ENCODE data around the gene FBXW9. TPM values are rescaled to one million over a fixed set of nuclear protein-coding genes. Genes with fewer than 3 reads are reported as not detected.

The FBXW9 gene
- total RNA-seq, 4 donors from 2014 or later, result 5.9 to 13.7 (median 11.3) TPM

DNA sequence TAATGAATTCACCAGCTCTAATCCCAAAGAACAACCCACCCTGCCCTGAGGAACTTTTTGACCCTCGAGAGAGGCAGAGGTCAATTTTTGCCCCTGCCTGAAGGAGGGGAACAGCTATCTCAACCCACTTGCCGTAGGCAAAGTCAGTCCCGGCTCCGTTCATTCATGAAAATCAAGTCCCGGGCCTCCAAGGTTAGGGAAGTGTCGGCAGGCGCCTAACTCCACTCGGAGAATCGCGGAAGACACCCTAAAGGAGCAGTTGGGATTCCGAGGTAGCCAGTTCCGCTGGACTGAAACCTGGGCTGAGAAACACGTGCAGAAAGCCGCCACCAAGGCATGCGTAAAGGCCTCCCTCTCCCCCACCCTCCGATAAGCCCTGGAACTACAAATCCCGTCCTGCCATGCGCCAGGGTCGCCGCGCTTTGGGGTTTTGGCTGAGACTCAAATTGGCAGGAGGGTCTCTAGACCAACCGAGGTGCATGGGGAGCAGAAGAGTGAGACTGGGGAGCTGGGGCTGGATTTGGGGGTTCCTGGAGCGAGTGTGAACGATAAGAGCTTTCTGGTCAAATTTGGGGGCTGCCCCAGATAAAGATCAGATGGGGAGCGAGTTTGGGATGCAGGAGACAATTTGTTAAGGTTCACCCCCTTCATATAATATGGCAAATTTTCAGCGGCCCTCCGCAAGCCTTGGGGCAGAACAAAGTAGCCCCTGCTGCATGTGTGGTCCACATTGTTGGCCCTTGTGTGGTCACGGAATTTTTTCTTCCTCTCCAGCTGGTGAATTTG is 27.4 kb upstream of the FBXW9 start, which contains the start of gene TNPO2:
TNPO2 (minus strand) TSS at position 292 of the 786 bp plus-strand sequence. CDS start 2,955 bp downstream, outside the sequence.
- TF ChIP-seq POLR2A (IDR thresholded peaks at IDR 0.05), result no peak
- TF ChIP-seq, protein P1, sequence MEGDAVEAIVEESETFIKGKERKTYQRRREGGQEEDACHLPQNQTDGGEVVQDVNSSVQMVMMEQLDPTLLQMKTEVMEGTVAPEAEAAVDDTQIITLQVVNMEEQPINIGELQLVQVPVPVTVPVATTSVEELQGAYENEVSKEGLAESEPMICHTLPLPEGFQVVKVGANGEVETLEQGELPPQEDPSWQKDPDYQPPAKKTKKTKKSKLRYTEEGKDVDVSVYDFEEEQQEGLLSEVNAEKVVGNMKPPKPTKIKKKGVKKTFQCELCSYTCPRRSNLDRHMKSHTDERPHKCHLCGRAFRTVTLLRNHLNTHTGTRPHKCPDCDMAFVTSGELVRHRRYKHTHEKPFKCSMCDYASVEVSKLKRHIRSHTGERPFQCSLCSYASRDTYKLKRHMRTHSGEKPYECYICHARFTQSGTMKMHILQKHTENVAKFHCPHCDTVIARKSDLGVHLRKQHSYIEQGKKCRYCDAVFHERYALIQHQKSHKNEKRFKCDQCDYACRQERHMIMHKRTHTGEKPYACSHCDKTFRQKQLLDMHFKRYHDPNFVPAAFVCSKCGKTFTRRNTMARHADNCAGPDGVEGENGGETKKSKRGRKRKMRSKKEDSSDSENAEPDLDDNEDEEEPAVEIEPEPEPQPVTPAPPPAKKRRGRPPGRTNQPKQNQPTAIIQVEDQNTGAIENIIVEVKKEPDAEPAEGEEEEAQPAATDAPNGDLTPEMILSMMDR (IDR thresholded peaks at IDR 0.05), result no peak
- 4 to 6% methylated on average over 26 of the region's 28 CpGs for WGBS, 2 donors
- peak within 1 kb of the TSS in 2 of 3 donors; percentile 0 to 90 for H3K4me3 ChIP-seq (replicated peaks in 1 of 3)
- no peaks in the 10 kb centered on the region for H3K27me3 ChIP-seq
- H3K4me1 ChIP-seq, result peaks cover 22 to 25% of the 10 kb centered on the region in 2 donors
- intact Hi-C loops (cut with DNase I), result no loop called here
- peak within 1 kb of the TSS; percentile 49 to 96 (median 92) for H3K27ac ChIP-seq
- H3K9me3 ChIP-seq, result no peaks in the 10 kb centered on the region
- H3K36me3 ChIP-seq, result peaks cover 6% of the 10 kb centered on the region in 2 donors
- peak; percentile 41 to 43 for DNase-seq

DNA sequence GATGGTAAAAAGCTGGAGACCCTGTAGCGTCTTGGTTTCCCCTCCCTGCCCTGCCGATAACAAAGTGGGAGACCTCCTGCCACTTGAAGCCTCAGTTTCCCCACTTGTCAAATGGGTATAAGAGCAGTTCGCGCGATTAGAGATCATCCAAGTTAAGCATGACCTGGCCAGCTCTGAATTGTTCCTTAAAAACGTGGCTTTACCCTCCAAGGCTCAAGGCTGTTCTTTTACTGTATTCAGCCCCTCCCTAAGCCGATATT is 26.9 kb upstream of the FBXW9 start:
- 4 to 5% methylated on average over 7 of the region's 7 CpGs for WGBS, 2 donors
- intact Hi-C loops (cut with DNase I), result no loop called here
- Histone ChIP-seq H3K9me3 (no peaks in the 10 kb centered on the region), H3K27ac (peak overlapping the region in 2 of 3 donors; percentile 92 to 96), H3K36me3 (peaks cover 7 to 9% of the 10 kb centered on the region in 2 donors), H3K4me3 (replicated peaks in 1 of 3) (peak overlapping the region in 1 of 3 donors; percentile 90), H3K4me1 (peaks cover 22 to 25% of the 10 kb centered on the region in 2 donors), H3K27me3 (no peaks in the 10 kb centered on the region)
- no peak for DNase-seq
- no peak for TF ChIP-seq POLR2A (IDR thresholded peaks at IDR 0.05)
- TF ChIP-seq, protein P1 (IDR thresholded peaks at IDR 0.05), result no peak

DNA sequence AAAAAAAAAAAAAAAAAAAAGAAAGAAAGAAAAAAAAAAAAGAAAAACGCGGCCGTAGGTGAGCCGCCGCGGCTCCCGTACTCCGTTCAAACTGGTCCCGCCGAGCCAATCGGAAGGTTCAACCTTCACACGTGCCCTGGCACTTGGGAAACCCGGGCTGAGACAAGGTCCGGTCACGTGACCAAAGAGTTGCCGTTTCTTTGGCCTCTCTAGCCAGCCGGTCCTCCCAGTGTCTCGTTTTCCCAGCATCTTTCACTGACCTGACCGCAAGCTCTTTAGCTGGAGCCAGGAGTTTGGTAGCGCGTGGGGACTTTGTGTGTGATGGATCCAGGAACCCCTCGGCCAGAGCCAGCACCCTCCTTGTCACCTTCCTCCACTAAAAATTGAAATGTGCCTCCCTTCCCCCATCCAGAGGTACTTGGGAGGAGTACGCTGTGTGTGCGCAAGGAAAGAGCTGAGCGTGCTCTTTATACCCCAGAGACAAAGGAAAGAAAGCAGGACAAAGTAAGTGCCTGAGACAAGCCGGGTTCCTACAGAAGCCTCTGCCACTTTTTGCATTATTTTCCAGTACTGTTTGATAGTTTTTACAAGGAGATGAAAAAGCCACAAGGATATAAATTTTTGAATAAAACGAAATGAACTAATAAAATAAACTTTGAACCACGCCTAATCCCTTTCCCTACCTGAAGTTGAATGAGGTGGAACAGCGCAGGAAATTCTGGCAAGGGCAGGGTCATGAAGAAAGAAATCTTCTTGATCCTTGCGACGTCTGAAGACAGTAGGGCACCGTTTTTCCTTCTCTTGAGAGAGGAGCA is 26.3 kb upstream of the FBXW9 start:
- 1% methylated on average over 32 of the region's 32 CpGs for WGBS, 2 donors
- intact Hi-C loops (cut with DNase I), result no loop called here
- H3K27me3 ChIP-seq, result no peaks in the 10 kb centered on the region
- no peaks in the 10 kb centered on the region for H3K9me3 ChIP-seq
- H3K4me3 ChIP-seq (replicated peaks in 1 of 3), result peak overlapping the region in 1 of 3 donors; percentile 90
- DNase-seq, result peak; percentile 98 to 99
- H3K36me3 ChIP-seq, result peaks cover 7 to 9% of the 10 kb centered on the region in 2 donors
- peak overlapping the region; percentile 92 to 96 (median 93) for H3K27ac ChIP-seq
- TF ChIP-seq POLR2A (IDR thresholded peaks at IDR 0.05), result peak in 1 of 2 donors; percentile 34
- TF ChIP-seq, protein P1 (IDR thresholded peaks at IDR 0.05), result no peak
- H3K4me1 ChIP-seq, result peaks cover 22 to 25% of the 10 kb centered on the region in 2 donors

DNA sequence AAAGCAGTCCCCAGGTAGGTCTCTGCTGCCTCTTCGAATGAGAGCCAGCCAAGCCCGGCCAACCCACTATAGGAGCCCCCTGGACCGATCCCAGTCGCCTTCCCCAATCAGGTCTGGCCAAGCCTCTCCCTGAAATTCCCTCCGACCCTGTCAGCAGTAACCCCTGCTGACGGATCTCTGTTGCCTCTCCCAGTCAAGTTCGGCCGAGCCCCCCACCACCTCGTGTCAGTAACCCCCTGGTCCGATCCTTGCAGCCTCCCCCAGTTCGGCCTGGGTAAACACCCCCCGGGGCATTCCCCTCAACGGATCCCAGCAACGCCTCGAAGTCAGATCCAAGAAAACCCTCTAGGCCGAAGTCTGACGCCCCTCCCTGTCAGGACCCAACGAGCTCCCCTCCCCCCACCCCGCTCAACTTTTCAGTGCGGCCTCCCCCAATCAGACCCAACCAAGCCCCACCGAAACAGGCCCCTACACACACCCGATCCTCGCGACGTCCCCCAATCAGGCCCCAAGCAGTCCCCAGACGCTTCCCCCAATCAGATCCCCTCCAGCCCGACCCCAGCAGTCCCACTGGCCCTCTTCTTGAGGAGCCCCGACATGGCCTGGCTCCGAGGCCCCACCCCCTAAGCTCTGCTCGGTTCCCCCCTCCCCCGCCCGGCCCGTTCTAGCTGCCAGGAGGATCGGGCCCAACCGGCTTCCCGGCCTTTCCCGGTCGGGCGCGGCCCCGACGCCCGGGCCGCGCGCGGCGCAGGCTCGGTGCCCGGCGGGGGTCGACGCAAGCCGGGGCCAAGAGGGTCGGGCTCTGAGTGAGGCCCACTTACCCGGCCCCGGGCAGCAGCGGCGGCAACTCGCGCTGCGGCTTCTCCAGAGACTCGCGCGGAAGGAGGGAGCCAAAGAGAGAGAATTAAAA is 25.5 kb upstream of the FBXW9 start:
- peak; percentile 68 to 69 for DNase-seq
- no peaks in the 10 kb centered on the region for H3K9me3 ChIP-seq
- H3K27ac ChIP-seq, result peak overlapping the region; percentile 92 to 96 (median 93)
- H3K4me3 ChIP-seq (replicated peaks in 1 of 3), result peak overlapping the region; percentile 61 to 90 (median 63)
- intact Hi-C loops (cut with DNase I), result no loop called here
- H3K4me1 ChIP-seq, result peaks cover 22 to 25% of the 10 kb centered on the region in 2 donors
- TF ChIP-seq, protein P1 (IDR thresholded peaks at IDR 0.05), result no peak
- no peak for TF ChIP-seq POLR2A (IDR thresholded peaks at IDR 0.05)
- peaks cover 7 to 9% of the 10 kb centered on the region in 2 donors for H3K36me3 ChIP-seq
- 0 to 1% methylated on average over 17 to 25 of the region's 65 CpGs for WGBS, 2 donors
- H3K27me3 ChIP-seq, result no peaks in the 10 kb centered on the region

Data from thyroid gland (tissue), 4 donors.